ENCODE results near the gene TRIM45.

DNA sequence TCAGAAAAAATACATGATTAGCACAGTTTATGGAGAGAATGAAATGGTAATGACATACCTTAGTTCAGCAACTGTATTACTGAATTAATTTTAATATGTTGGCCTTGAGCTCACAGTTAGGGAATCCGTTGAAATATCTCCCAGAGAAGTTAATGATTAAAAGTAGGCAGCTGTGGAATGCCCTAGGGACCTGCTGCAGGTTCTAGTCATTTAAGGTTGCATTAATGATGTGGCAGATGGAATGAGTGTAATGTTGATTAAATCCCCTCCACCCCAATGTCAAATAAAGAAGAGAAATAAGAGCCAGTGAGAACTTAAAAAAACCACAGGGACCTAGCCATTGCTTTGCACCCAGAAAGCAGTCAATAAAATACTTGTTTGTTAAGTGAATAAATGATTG, 40.3 kb upstream of the TRIM45 start:
- TF ChIP-seq, protein P1, sequence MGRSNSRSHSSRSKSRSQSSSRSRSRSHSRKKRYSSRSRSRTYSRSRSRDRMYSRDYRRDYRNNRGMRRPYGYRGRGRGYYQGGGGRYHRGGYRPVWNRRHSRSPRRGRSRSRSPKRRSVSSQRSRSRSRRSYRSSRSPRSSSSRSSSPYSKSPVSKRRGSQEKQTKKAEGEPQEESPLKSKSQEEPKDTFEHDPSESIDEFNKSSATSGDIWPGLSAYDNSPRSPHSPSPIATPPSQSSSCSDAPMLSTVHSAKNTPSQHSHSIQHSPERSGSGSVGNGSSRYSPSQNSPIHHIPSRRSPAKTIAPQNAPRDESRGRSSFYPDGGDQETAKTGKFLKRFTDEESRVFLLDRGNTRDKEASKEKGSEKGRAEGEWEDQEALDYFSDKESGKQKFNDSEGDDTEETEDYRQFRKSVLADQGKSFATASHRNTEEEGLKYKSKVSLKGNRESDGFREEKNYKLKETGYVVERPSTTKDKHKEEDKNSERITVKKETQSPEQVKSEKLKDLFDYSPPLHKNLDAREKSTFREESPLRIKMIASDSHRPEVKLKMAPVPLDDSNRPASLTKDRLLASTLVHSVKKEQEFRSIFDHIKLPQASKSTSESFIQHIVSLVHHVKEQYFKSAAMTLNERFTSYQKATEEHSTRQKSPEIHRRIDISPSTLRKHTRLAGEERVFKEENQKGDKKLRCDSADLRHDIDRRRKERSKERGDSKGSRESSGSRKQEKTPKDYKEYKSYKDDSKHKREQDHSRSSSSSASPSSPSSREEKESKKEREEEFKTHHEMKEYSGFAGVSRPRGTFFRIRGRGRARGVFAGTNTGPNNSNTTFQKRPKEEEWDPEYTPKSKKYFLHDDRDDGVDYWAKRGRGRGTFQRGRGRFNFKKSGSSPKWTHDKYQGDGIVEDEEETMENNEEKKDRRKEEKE (IDR thresholded peaks at IDR 0.05): no peak
- no peak for TF ChIP-seq EP300 (IDR thresholded peaks at IDR 0.05; ENCODE audit: low read depth in 2 of 2, low read length in 2 of 2)
- TF ChIP-seq EP300 (CRISPR knock-in tag; IDR thresholded peaks at IDR 0.05; ENCODE audit: borderline replicate concordance): no peak
- TF ChIP-seq, protein P2, sequence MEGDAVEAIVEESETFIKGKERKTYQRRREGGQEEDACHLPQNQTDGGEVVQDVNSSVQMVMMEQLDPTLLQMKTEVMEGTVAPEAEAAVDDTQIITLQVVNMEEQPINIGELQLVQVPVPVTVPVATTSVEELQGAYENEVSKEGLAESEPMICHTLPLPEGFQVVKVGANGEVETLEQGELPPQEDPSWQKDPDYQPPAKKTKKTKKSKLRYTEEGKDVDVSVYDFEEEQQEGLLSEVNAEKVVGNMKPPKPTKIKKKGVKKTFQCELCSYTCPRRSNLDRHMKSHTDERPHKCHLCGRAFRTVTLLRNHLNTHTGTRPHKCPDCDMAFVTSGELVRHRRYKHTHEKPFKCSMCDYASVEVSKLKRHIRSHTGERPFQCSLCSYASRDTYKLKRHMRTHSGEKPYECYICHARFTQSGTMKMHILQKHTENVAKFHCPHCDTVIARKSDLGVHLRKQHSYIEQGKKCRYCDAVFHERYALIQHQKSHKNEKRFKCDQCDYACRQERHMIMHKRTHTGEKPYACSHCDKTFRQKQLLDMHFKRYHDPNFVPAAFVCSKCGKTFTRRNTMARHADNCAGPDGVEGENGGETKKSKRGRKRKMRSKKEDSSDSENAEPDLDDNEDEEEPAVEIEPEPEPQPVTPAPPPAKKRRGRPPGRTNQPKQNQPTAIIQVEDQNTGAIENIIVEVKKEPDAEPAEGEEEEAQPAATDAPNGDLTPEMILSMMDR (CRISPR knock-in tag; IDR thresholded peaks at IDR 0.05): no peak
- no peak for TF ChIP-seq ESRRA (CRISPR knock-in tag; IDR thresholded peaks at IDR 0.05; ENCODE audit: low read depth)
- no peak for TF ChIP-seq MXD4 (CRISPR knock-in tag; IDR thresholded peaks at IDR 0.05)

All from HepG2 (cell line).